Upper lobe of left lung (tissue), 6 donors: Measurements from ENCODE around the gene WNK1. TPM values are rescaled to one million over a fixed set of nuclear protein-coding genes. Genes with fewer than 3 reads are reported as not detected.

Experiments
- ATAC-seq, 2 donors: fragments of 200-7000 bp; cut with Tn5 transposase; one replicate each; pipeline ENCODE4 v1.9.1; 2022; ENCODE audit warnings: mild to moderate bottlenecking in 2 of 2, moderate library complexity in 2 of 2; ENCODE audit not compliant: low FRiP score in 2 of 2
- DNase-seq, 2 donors: peaks; one replicate each; pipeline ENCODE4 v3.0.0-alpha.2; 2019 to 2020
- H3K27ac ChIP-seq, 4 donors: fragments of 200-600 bp; sonication (generic); one replicate each; pipeline ENCODE4 v1.5.1; 2016 to 2019
- H3K27me3 ChIP-seq, 4 donors: fragments of 200-600 bp; sonication (generic); one replicate each; pipeline ENCODE4 v1.5.1; 2017 to 2019
- H3K36me3 ChIP-seq, 4 donors: fragments of 200-600 bp; sonication (generic); one replicate each; pipeline ENCODE4 v1.5.1; 2016 to 2019
- H3K4me1 ChIP-seq, 4 donors: fragments of 200-600 bp; sonication (generic); one replicate each; pipeline ENCODE4 v1.5.1; 2018 to 2019
- H3K4me3 ChIP-seq, 4 donors: fragments of 200-600 bp; sonication (generic); one replicate each; pipeline ENCODE4 v1.5.1; 2017 to 2019; ENCODE audit warnings: mild to moderate bottlenecking in 2 of 4, moderate library complexity in 1 of 4
- H3K9me3 ChIP-seq, 4 donors: fragments of 200-600 bp; sonication (generic); one replicate each; pipeline ENCODE4 v1.5.1; 2018 to 2019
- EP300 ChIP-seq, 4 donors: sonication (generic); formaldehyde crosslinking; IDR thresholded peaks; one replicate each; pipeline ENCODE4 v1.5.1; 2017; ENCODE audit warnings: antibody characterized with exemption in 4 of 4, control low read depth in 2 of 4
- POLR2A ChIP-seq, 4 donors: fragments of 450-650 bp; IDR thresholded peaks; one replicate each; pipeline ENCODE4 v1.5.1; 2016 to 2017; ENCODE audit warnings: antibody characterized with exemption in 4 of 4, mild to moderate bottlenecking in 2 of 4
- POLR2AphosphoS5 ChIP-seq, 2 donors: sonication (generic); formaldehyde crosslinking; IDR thresholded peaks; one replicate each; pipeline ENCODE4 v1.5.1; 2017; ENCODE audit warnings: antibody characterized with exemption in 2 of 2
- WGBS, 2 donors: methylation state at CpG; one replicate each; pipeline ENCODE4 v1.1.5; 2017 to 2018; 5-methylcytosine and 5-hydroxymethylcytosine counted together
- total RNA-seq, 6 donors: library from RNA; depleted of rRNA in 4 of 6; stranded (reverse); fragments of >200 nt in 4 of 6; gene quantifications; one replicate each; pipeline versions ENCODE4 v1.1.0 to v1.2.1, GENCODE V29; 2016 to 2021
- TF ChIP-seq, protein P1 (sequence below), 6 experiments: fragments of 450-650 bp in 4 of 6; fragments of 200-600 bp in 2 of 6; sonication (generic) in 2 of 6; IDR thresholded peaks; one replicate each; pipeline ENCODE4 v1.5.1; 2016 to 2019; ENCODE audit warnings: antibody characterized with exemption in 6 of 6
- donor health status: DM: no; HTN: no; CAD: no; lungs with moderate emphysema.
- donor health status: DM: no; HTN: yes; CAD: no; lungs with severe emphysema.

WNK1 gene
- total RNA-seq, 6 donors from 2014 or later: 184 to 288 (median 245) TPM

DNA sequence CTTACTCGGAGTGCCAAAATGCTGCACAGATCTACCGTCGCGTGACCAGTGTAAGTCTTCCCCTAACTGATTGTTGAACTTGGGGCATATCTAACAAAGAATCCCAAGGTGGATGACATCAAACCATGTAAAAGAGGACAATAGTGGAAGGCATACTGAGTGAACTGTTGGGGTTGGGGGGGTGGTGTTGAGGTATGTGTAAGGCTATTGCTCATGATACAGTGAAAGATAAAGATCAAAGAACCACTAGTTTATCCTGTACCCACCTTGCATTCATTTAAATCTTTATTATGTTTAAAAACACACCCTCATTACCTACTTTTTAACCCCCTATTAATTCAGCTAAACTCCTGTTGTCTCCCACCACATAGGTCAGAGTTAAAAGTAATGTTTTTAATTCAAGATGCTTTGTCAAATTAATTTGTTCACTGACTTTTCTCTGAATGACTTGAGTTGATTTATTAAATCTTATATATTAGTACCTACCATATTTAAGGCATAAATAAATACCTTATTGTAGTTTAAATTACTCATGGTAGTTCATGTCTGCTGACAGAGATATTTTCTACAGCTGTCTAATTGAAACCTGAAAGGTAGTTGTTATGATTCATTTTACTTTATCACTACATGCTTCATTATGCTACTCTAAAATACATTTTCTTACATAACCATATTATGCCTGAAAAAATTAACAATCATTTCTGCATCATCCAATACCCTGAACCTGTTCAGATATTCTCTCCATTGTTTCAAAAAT, 77.9 kb downstream of the WNK1 start:
- no peak for ATAC-seq
- WGBS, 2 donors: 97% methylated on average over 4 of the region's 4 CpGs
- no peak overlapping the region for H3K4me3 ChIP-seq
- H3K27me3 ChIP-seq: no peaks in the 10 kb centered on the region
- TF ChIP-seq EP300 (IDR thresholded peaks at IDR 0.05) (no peak), POLR2A (IDR thresholded peaks at IDR 0.05) (no peak), POLR2AphosphoS5 (IDR thresholded peaks at IDR 0.05) (no peak)
- TF ChIP-seq, protein P1, sequence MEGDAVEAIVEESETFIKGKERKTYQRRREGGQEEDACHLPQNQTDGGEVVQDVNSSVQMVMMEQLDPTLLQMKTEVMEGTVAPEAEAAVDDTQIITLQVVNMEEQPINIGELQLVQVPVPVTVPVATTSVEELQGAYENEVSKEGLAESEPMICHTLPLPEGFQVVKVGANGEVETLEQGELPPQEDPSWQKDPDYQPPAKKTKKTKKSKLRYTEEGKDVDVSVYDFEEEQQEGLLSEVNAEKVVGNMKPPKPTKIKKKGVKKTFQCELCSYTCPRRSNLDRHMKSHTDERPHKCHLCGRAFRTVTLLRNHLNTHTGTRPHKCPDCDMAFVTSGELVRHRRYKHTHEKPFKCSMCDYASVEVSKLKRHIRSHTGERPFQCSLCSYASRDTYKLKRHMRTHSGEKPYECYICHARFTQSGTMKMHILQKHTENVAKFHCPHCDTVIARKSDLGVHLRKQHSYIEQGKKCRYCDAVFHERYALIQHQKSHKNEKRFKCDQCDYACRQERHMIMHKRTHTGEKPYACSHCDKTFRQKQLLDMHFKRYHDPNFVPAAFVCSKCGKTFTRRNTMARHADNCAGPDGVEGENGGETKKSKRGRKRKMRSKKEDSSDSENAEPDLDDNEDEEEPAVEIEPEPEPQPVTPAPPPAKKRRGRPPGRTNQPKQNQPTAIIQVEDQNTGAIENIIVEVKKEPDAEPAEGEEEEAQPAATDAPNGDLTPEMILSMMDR (IDR thresholded peaks at IDR 0.05): no peak
- DNase-seq: no peak
- no peaks in the 10 kb centered on the region for H3K9me3 ChIP-seq
- H3K36me3 ChIP-seq: peaks cover 6 to 56% (median 20%) of the 10 kb centered on the region in 4 donors
- no peaks in the 10 kb centered on the region for H3K4me1 ChIP-seq
- H3K27ac ChIP-seq: no peak overlapping the region

DNA sequence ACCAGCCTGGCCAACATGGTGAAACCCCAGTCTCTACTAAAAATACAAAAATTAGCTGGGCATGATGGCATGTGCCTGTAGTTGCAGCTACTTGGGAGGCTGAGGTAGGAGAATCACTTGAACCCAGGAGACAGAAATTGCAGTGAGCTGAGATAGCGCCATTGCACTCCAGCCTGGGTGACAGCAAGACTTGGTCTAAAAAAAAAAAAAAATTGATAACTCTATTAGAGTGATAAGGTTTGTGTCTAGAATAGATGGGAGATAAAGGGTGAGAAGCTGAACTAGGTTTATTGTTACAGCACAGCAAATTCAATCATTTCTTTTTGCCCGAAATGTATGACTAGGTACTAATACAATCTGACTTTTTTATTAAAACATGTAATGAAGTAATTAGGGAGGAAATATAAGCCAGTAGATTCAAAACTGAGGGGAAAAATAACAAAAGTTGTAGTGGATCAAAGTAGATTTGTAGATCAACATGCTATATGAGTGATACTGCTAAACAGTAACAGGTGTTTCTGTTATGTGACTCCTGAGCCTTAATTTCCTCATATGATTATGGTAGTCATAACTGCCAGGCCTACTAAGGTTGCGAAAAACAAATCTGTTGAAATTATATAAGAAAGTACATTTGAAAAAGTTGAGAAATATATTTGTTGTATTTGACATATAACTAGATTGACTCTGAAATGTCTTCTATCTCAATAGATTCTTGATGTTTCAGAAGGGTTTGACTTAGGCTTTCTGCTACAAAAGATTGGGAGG, 83.6 kb downstream of the WNK1 start:
- H3K9me3 ChIP-seq: no peaks in the 10 kb centered on the region
- no peak for ATAC-seq
- 92 to 97% methylated on average over 3 of the region's 3 CpGs for WGBS, 2 donors
- no peaks in the 10 kb centered on the region for H3K27me3 ChIP-seq
- TF ChIP-seq POLR2AphosphoS5 (IDR thresholded peaks at IDR 0.05): no peak
- TF ChIP-seq, protein P1 (IDR thresholded peaks at IDR 0.05): no peak
- no peak for TF ChIP-seq EP300 (IDR thresholded peaks at IDR 0.05)
- TF ChIP-seq POLR2A (IDR thresholded peaks at IDR 0.05): no peak
- peaks cover 0 to 31% (median 2%) of the 10 kb centered on the region in 4 donors for H3K36me3 ChIP-seq
- DNase-seq: no peak
- H3K4me3 ChIP-seq: no peak overlapping the region
- H3K27ac ChIP-seq: no peak overlapping the region
- H3K4me1 ChIP-seq: peaks cover 0 to 7% (median 0%) of the 10 kb centered on the region in 4 donors

DNA sequence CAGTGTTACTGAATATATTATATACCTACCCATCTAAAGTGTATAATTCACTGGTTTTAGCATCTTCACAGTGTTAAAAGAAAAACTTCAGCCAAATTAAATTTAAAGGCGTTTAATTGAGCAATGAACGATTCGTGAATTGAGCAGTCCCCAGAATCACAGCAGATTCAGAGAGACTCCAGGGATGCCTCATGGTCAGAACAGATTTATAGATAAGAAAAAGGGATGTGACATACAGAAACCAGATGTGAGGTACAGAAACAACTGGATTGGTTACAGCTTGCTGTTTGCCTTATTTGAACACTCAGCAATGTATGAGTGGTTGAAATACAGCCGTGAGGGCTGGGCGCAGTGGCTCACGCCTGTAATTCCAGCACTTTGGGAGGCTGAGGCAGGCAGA, 84.6 kb downstream of the WNK1 start:
- WGBS, 2 donors: 93 to 94% methylated on average over 6 of the region's 6 CpGs
- TF ChIP-seq POLR2A (IDR thresholded peaks at IDR 0.05) (no peak), POLR2AphosphoS5 (IDR thresholded peaks at IDR 0.05) (no peak), EP300 (IDR thresholded peaks at IDR 0.05) (no peak)
- TF ChIP-seq, protein P1 (IDR thresholded peaks at IDR 0.05): no peak
- DNase-seq (no peak), ATAC-seq (no peak)
- H3K27ac ChIP-seq: no peak overlapping the region
- peaks cover 0 to 7% (median 0%) of the 10 kb centered on the region in 4 donors for H3K4me1 ChIP-seq
- no peaks in the 10 kb centered on the region for H3K27me3 ChIP-seq
- peaks cover 0 to 26% (median 0%) of the 10 kb centered on the region in 4 donors for H3K36me3 ChIP-seq
- no peaks in the 10 kb centered on the region for H3K9me3 ChIP-seq
- H3K4me3 ChIP-seq: no peak overlapping the region

DNA sequence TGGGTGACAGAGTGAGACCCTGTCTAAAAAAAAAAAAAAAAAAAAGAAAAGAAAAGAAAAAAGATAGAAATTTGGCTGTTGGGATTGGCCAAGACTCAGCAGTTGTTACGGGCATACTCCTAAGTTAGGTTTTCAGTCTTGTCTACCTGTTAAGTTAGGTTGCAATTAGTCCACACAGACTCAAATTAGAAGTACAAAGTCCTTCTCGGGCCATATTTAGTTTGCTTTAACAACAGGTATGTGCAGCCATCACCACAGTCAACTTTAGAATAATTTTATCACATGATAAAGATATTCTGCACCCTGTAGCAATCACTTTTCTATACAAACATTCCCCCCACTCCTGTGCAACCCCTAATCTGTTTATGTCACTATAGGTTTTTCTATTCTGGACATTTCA, 85.2 kb downstream of the WNK1 start:
- DNase-seq (no peak), ATAC-seq (no peak)
- H3K4me3 ChIP-seq: no peak overlapping the region
- H3K27ac ChIP-seq: no peak overlapping the region
- H3K36me3 ChIP-seq: peaks cover 0 to 26% (median 0%) of the 10 kb centered on the region in 4 donors
- TF ChIP-seq EP300 (IDR thresholded peaks at IDR 0.05): no peak
- TF ChIP-seq POLR2AphosphoS5 (IDR thresholded peaks at IDR 0.05): no peak
- TF ChIP-seq, protein P1 (IDR thresholded peaks at IDR 0.05): no peak
- TF ChIP-seq POLR2A (IDR thresholded peaks at IDR 0.05): no peak
- H3K27me3 ChIP-seq: no peaks in the 10 kb centered on the region
- H3K4me1 ChIP-seq: peaks cover 0 to 7% (median 0%) of the 10 kb centered on the region in 4 donors
- WGBS, 2 donors: 96 to 100% methylated on average over 2 of the region's 2 CpGs
- H3K9me3 ChIP-seq: no peaks in the 10 kb centered on the region
